H7 (cell line): ENCODE measurements around the gene CABS1. TPM values are rescaled to one million over a fixed set of nuclear protein-coding genes. Genes with fewer than 3 reads are reported as not detected.

ENCODE experiments used
- DNase-seq: peaks from one replicate; pipeline ENCODE4 v3.0.0; 2012
- H3K27me3 ChIP-seq: 2 replicates; pipeline ENCODE4 v1.6.0; 2011; ENCODE audit warnings: mild to moderate bottlenecking, low read length; ENCODE audit not compliant: control insufficient read depth, insufficient read depth
- H3K36me3 ChIP-seq: replicated peaks from 2 replicates; pipeline ENCODE4 v1.5.1; 2011; ENCODE audit warnings: low read length; ENCODE audit not compliant: control insufficient read depth, insufficient read depth
- H3K4me3 ChIP-seq: 2 replicates; pipeline ENCODE4 v1.5.1; 2011; ENCODE audit warnings: low read depth, mild to moderate bottlenecking, control low read depth, low read length, moderate library complexity; ENCODE audit not compliant: insufficient read depth
- total RNA-seq: library from RNA; depleted of rRNA; stranded (reverse); fragments of >200 nt; shearing (Covaris generic); gene quantifications from 2 replicates; pipeline ENCODE4 v1.2.3, GENCODE V29; 2014; rRNA removed

CABS1 gene
- total RNA-seq, 1 experiment from 2014 or later, result not detected

- DNase-seq, result no peak
- no peaks in the 10 kb centered on the region for H3K36me3 ChIP-seq
- H3K4me3 ChIP-seq, result no peak overlapping the region
- no peaks in the 10 kb centered on the region for H3K27me3 ChIP-seq
These were observed 24.4 kb downstream of the CABS1 start for GRCh38 chr4:70359115-70359661.

DNA sequence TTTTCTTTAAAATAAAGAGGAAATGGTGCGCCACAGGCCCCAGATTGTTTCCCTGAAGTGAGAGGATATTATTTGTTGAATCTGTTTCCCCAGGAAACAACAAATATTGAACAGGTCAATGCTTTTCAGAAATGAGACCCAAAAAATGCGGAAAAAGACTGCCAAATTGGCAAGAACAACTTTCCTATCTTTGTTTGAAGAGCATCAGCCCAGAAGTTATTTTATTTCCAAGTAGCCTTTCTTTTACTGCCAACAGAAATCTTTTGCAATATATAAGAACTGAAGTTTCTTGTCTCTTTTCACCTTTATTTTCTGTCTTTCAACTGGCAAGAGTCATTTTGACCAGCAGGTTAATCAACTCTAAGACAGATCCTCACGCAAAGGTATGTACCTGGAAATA is 25.7 kb downstream of the CABS1 start, which contains the start of gene SMR3A:
Gene SMR3A (plus strand): TSS at position 301 of the 400 bp plus-strand sequence. CDS start 1,356 bp downstream, outside the sequence.
- no peaks in the 10 kb centered on the region for H3K27me3 ChIP-seq
- no peak within 1 kb of the TSS for H3K4me3 ChIP-seq
- DNase-seq, result no peak
- H3K36me3 ChIP-seq, result no peaks in the 10 kb centered on the region

DNA sequence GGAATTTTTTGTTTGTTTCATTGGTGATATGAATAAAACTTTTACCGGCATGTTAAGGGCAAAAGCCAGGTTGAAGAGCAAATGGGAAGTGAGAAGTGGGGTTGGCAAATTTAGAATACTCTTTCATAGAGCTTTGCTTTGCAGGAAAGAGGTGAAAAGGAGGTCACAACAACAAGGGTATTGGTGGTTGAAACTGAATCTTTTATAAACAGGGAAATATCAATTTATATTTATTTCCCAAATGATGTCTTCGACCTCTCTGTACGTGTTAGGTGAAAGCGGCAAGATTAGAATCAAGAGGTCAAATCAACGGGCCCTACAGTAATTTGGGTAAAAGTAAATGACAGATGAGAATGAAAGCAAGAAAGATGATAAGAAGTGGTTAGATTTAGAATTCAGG is 29.2 kb downstream of the CABS1 start:
- no peak for DNase-seq
- no peak overlapping the region for H3K4me3 ChIP-seq
- no peaks in the 10 kb centered on the region for H3K36me3 ChIP-seq
- H3K27me3 ChIP-seq, result no peaks in the 10 kb centered on the region

DNA sequence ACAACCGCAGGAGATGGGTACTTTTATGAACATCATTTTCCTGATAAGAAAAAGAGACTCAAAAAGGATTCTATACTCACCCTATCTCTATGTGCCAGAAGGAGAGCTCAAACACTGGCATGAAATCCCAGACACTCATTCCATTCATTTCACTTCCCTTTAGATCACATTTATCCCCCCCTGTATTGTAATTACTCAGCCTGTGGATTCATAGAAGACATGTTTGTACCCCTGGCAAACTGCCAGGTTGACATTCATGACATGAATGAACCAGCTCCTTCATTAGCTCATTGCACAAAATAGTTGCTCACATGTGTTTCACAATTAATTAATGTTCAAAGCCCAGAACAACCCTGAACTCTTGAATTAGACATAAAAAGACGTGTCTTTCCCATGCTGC is 30.7 kb downstream of the CABS1 start:
- H3K36me3 ChIP-seq, result no peaks in the 10 kb centered on the region
- no peaks in the 10 kb centered on the region for H3K27me3 ChIP-seq
- no peak for DNase-seq
- no peak overlapping the region for H3K4me3 ChIP-seq

- Histone ChIP-seq H3K27me3 (no peaks in the 10 kb centered on the region), H3K36me3 (no peaks in the 10 kb centered on the region), H3K4me3 (no peak overlapping the region)
- DNase-seq, result no peak
These were observed 33.0 kb downstream of the CABS1 start for GRCh38 chr4:70367813-70368212.

DNA sequence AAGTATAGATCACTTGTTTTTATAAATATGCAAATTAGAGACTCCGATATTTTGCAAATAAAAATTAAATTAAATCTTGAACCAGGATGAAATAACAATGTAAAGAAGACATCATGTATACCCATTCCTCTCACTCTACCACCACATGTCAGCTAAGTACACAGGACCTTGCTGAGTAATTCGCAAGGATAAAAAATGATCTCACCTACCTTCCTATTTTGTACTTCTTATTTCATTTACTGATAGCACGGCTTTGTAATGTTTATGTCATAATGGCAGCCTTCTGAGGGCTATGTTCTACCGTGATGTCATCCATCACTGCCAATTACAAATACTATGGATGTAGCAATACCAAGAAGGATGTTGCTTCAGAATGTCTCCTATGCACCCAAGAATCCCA is 37.2 kb downstream of the CABS1 start:
- H3K4me3 ChIP-seq, result no peak overlapping the region
- no peak for DNase-seq
- H3K27me3 ChIP-seq, result no peaks in the 10 kb centered on the region
- H3K36me3 ChIP-seq, result no peaks in the 10 kb centered on the region

GRCh38 chr4:70372760-70373159 is 38.0 kb downstream of the CABS1 start:
- no peaks in the 10 kb centered on the region for H3K27me3 ChIP-seq
- no peak overlapping the region for H3K4me3 ChIP-seq
- no peak for DNase-seq
- no peaks in the 10 kb centered on the region for H3K36me3 ChIP-seq

- H3K36me3 ChIP-seq, result no peaks in the 10 kb centered on the region
- H3K4me3 ChIP-seq, result no peak overlapping the region
- no peak for DNase-seq
- H3K27me3 ChIP-seq, result no peaks in the 10 kb centered on the region
These were observed 45.8 kb downstream of the CABS1 start for GRCh38 chr4:70380578-70380977.

DNA sequence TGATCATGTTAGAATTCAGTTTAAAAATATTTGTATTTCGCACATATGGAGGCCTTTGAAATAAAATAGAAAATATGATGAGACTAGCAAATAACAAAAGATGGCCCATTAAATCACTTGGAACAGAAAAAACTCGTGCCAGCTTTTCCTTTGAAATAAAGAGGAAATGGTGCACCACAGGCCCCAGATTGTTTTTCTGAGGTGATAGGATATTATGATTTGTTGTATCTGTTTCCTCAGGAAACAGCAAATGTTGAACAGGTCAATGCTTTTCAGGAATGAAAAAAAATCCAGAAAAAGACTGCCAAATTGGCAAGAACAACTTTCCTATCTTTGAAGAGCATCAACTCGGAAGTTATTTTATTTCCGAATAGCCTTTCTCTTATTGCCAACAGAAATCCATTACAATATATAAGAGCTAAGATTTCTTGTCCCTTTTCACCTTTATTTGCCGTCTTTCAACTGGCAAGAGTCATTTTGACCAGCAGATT is 48.0 kb downstream of the CABS1 start, which contains the start of gene SMR3B:
Gene SMR3B (plus strand): TSS at position 441 of the 491 bp plus-strand sequence. CDS start 1,380 bp downstream, outside the sequence.
- no peaks in the 10 kb centered on the region for H3K36me3 ChIP-seq
- no peak for DNase-seq
- H3K27me3 ChIP-seq, result no peaks in the 10 kb centered on the region
- no peak within 1 kb of the TSS for H3K4me3 ChIP-seq

Other genes starting within 250 kb of the CABS1 start
- not detected in 2 replicates for gene PRR27, start 180.7 kb upstream of the CABS1 start, total RNA-seq
- gene ODAM, start 139.3 kb upstream of the CABS1 start, total RNA-seq, result not detected in 2 replicates
- gene FDCSP, start 108.9 kb upstream of the CABS1 start, total RNA-seq, result not detected in 2 replicates
- not detected in 2 replicates for gene CSN3, start 92.4 kb upstream of the CABS1 start, total RNA-seq
- gene SMR3A, start 25.8 kb downstream of the CABS1 start, total RNA-seq, result not detected in 2 replicates
- gene SMR3B, start 48.1 kb downstream of the CABS1 start, total RNA-seq, result not detected in 2 replicates
- not detected in 2 replicates for gene OPRPN, start 63.0 kb downstream of the CABS1 start, total RNA-seq
- gene MUC7, start 137.2 kb downstream of the CABS1 start, total RNA-seq, result not detected in 2 replicates
- gene AMTN, start 183.6 kb downstream of the CABS1 start, total RNA-seq, result not detected in 2 replicates